K562 (cell line): ENCODE data around the gene PLCB1. TPM values are rescaled to one million over a fixed set of nuclear protein-coding genes. Genes with fewer than 3 reads are reported as not detected.

ENCODE experiments used
- ATAC-seq: fragments of 200-7000 bp; cut with Tn5 transposase; 3 replicates; pipeline ENCODE4 v1.9.1; 2020; ENCODE audit warnings: moderate library complexity
- BruUV-seq: library from RNA; stranded (reverse); fragments of 400-500 nt; replicated peaks from 2 replicates; lab custom pipeline; 2021; lab: Mats Ljungman, UMichigan
- CTCF ChIA-PET: fragments of 300-600 bp; formaldehyde crosslinking; extraction: SDS; loops from one replicate; lab custom pipeline; 2021; ENCODE audit warnings: low intra/inter-chr PET ratio; lab: Yijun Ruan, JAX
- POLR2A ChIA-PET: fragments of 300-600, 350-650 bp; sonication (Branson Sonifier 250); formaldehyde crosslinking; extraction: SDS; loops from one replicate; lab custom pipeline; 2021; ENCODE audit warnings: antibody characterized with exemption, inconsistent platforms; lab: Yijun Ruan, JAX
- DNase-seq, 4 experiments: peaks; one replicate each; pipeline versions ENCODE4 v3.0.0 to v3.0.0-alpha.2; 2011 to 2018; ENCODE audit warnings: low spot score in 3 of 4, mixed read lengths in 3 of 4; ENCODE audit errors: extremely low read depth in 1 of 4
- FAIRE-seq: peaks from 2 replicates; lab custom pipeline; 2011; peaks lifted over from hg19 to GRCh38; lab: Jason Lieb, UNC
- H2AFZ ChIP-seq: 2 replicates; pipeline ENCODE4 v1.6.0; 2011; ENCODE audit warnings: low read depth, low read length, control low read depth, inconsistent platforms
- H3K27ac ChIP-seq: fragments of 200-600 bp; 3 replicates; pipeline ENCODE4 v1.8.0; 2011; ENCODE audit warnings: low read depth, mild to moderate bottlenecking, control low read depth, inconsistent platforms, low read length, moderate library complexity, mixed read lengths; ENCODE audit errors: extremely low read depth
- H3K27me3 ChIP-seq, 2 experiments: fragments of 300-600 bp in 1 of 2; 2 replicates in 1 of 2; 3 replicates in 1 of 2; pipeline versions ENCODE4 v1.6.0 to v1.8.0; 2011; ENCODE audit warnings: inconsistent platforms in 2 of 2, low read length in 2 of 2, mild to moderate bottlenecking in 1 of 2, mixed read lengths in 1 of 2, moderate library complexity in 1 of 2; ENCODE audit not compliant: control insufficient read depth in 2 of 2, insufficient read depth in 2 of 2
- H3K36me3 ChIP-seq: fragments of 300-600 bp; 3 replicates; pipeline ENCODE4 v1.8.0; 2011; ENCODE audit warnings: mild to moderate bottlenecking, low read length, inconsistent platforms; ENCODE audit not compliant: control insufficient read depth, insufficient read depth
- H3K4me1 ChIP-seq, 2 experiments: fragments of 200-600 bp in 1 of 2; replicated peaks in 1 of 2; 2 replicates in 1 of 2; 3 replicates in 1 of 2; pipeline versions ENCODE4 v1.5.1 to v1.8.0; 2011; ENCODE audit warnings: inconsistent platforms in 2 of 2, low read length in 2 of 2, mild to moderate bottlenecking in 1 of 2, mixed read lengths in 1 of 2, moderate library complexity in 1 of 2; ENCODE audit not compliant: control insufficient read depth in 2 of 2, insufficient read depth in 2 of 2
- H3K4me2 ChIP-seq: 2 replicates; pipeline ENCODE4 v1.6.1; 2011; ENCODE audit warnings: low read length, control low read depth, inconsistent platforms, mixed read lengths; ENCODE audit not compliant: insufficient read depth
- H3K4me3 ChIP-seq: fragments of 200-600 bp; sonication (generic), shearing (Covaris generic); 2 replicates; pipeline ENCODE4 v1.5.1; 2016; ENCODE audit warnings: control low read depth, inconsistent platforms
- H3K79me2 ChIP-seq: fragments of 200-600 bp; 3 replicates; pipeline ENCODE4 v1.8.0; 2011; ENCODE audit warnings: low read length, inconsistent platforms; ENCODE audit not compliant: control insufficient read depth, insufficient read depth
- H3K9ac ChIP-seq, 2 experiments: 2 replicates each; pipeline versions ENCODE4 v1.6.0 to v1.6.1; 2011; ENCODE audit warnings: low read depth in 2 of 2, low read length in 2 of 2, control low read depth in 1 of 2, inconsistent platforms in 1 of 2, mild to moderate bottlenecking in 1 of 2, mixed read lengths in 1 of 2; ENCODE audit not compliant: insufficient read depth in 1 of 2
- H3K9me1 ChIP-seq: one replicate; pipeline ENCODE4 v1.6.0; 2011; ENCODE audit warnings: inconsistent platforms, mild to moderate bottlenecking, low read length, moderate library complexity; ENCODE audit not compliant: control insufficient read depth, insufficient read depth
- H3K9me3 ChIP-seq: replicated peaks from 2 replicates; pipeline ENCODE4 v1.5.1; 2011; ENCODE audit warnings: low read depth, low read length, inconsistent platforms; ENCODE audit not compliant: control insufficient read depth, insufficient read depth
- H4K20me1 ChIP-seq: replicated peaks from 2 replicates; pipeline ENCODE4 v1.6.1; 2011; ENCODE audit warnings: low read length, inconsistent platforms, mixed read lengths; ENCODE audit not compliant: control insufficient read depth, insufficient read depth
- ASH1L ChIP-seq: fragments of 450-650 bp; IDR thresholded peaks from 2 replicates; pipeline ENCODE4 v1.6.1; 2018; ENCODE audit warnings: borderline replicate concordance, mild to moderate bottlenecking, low read depth; ENCODE audit not compliant: partially characterized antibody
- GTF3C2 ChIP-seq: IDR thresholded peaks from 3 replicates; pipeline ENCODE4 v1.6.1; 2011; ENCODE audit warnings: borderline replicate concordance, mild to moderate bottlenecking, moderate library complexity; ENCODE audit not compliant: insufficient read length; ENCODE audit errors: extremely low read depth
- HBP1 ChIP-seq: fragments of 450-650 bp; formaldehyde crosslinking; IDR thresholded peaks from 2 replicates; pipeline ENCODE4 v1.4.0; 2022; ENCODE audit warnings: missing genetic modification characterization
- HNRNPUL1 ChIP-seq: fragments of 200-400 bp; formaldehyde crosslinking; IDR thresholded peaks from 2 replicates; pipeline ENCODE4 v1.6.1; 2017; ENCODE audit warnings: low read length
- KAT7 ChIP-seq: sonication (generic); formaldehyde crosslinking; IDR thresholded peaks from 2 replicates; pipeline ENCODE4 v1.8.0; 2022; ENCODE audit warnings: missing genetic modification reagents, mild to moderate bottlenecking, borderline replicate concordance
- KLF10 ChIP-seq: fragments of 250-450 bp; sonication (Bioruptor Pico); IDR thresholded peaks from 2 replicates; pipeline ENCODE4 v1.6.1; 2021; ENCODE audit warnings: matching md5 sums
- POLR3A ChIP-seq: IDR thresholded peaks from 2 replicates; pipeline ENCODE4 v1.6.1; 2011; ENCODE audit warnings: borderline replicate concordance, mild to moderate bottlenecking, moderate library complexity; ENCODE audit not compliant: insufficient read length, insufficient read depth; ENCODE audit errors: extremely low read depth
- RBM17 ChIP-seq: fragments of 200-400 bp; formaldehyde crosslinking; IDR thresholded peaks from 2 replicates; pipeline ENCODE4 v1.6.1; 2017; ENCODE audit warnings: low read depth, mild to moderate bottlenecking, low read length, borderline replicate concordance
- SETDB1 ChIP-seq: IDR thresholded peaks from one replicate; pipeline ENCODE4 v1.6.1; 2012; ENCODE audit warnings: low read length, control low read depth, inconsistent platforms
- ZNF561 ChIP-seq: fragments of 450-650 bp; formaldehyde crosslinking; conservative IDR thresholded peaks from 2 replicates; pipeline ENCODE4 v1.4.0; 2020; ENCODE audit warnings: mild to moderate bottlenecking, moderate library complexity
- WGBS: fragments of 100-300 bp; shearing (Covaris generic); methylation state at CpG from one replicate; pipeline ENCODE4 v1.1.6; 2016; ENCODE audit warnings: low coverage, mixed read lengths; ENCODE audit not compliant: insufficient coverage; ENCODE audit errors: missing lambda C conversion rate; 5-methylcytosine and 5-hydroxymethylcytosine counted together
- in situ Hi-C: fragments of 300-500 bp; cut with MboI; formaldehyde crosslinking; loops from 4 replicates; pipeline ENCODE4 v1.15.0; 2018; ENCODE audit warnings: inconsistent platforms, mixed read lengths
- intact Hi-C: fragments of 100-400 bp; cut with micrococcal nuclease; formaldehyde crosslinking; loops from 2 replicates; pipeline ENCODE4 v1.14.2; 2022
- polyA plus RNA-seq, 8 experiments: library from polyadenylated mRNA; depleted of rRNA in 4 of 8; stranded (reverse) in 5 of 8; unstranded in 3 of 8; fragments of >200 nt; fragmentation: Nextera tagmentation in 2 of 8; fragmentation: Illumina TruSeq in 1 of 8; extraction: Ambion mirVana in 2 of 8; extraction: Trizol in 1 of 8; gene quantifications; 2 replicates each; pipeline versions ENCODE4 v1.2.1 to v1.2.3, GENCODE V29; 2011 to 2014; ENCODE audit warnings: inconsistent platforms in 1 of 8, missing spikeins in 1 of 8
- total RNA-seq, 7 experiments: library from RNA; depleted of rRNA in 6 of 7; stranded (reverse); fragments of >200 nt in 6 of 7; fragmentation: Illumina TruSeq in 2 of 7; extraction: Trizol in 2 of 7; gene quantifications; 2 replicates each; pipeline versions ENCODE4 v1.2.1 to v1.2.3, GENCODE V29; 2011 to 2021; ENCODE audit warnings: low replicate concordance in 1 of 7

The PLCB1 gene
- total and polyA plus RNA-seq, 9 of the 15 experiments (the other 6 are each of a cell fraction or from before 2014, with no cell fraction given), result 0.34 to 3.1 (median 1.3) TPM

DNA sequence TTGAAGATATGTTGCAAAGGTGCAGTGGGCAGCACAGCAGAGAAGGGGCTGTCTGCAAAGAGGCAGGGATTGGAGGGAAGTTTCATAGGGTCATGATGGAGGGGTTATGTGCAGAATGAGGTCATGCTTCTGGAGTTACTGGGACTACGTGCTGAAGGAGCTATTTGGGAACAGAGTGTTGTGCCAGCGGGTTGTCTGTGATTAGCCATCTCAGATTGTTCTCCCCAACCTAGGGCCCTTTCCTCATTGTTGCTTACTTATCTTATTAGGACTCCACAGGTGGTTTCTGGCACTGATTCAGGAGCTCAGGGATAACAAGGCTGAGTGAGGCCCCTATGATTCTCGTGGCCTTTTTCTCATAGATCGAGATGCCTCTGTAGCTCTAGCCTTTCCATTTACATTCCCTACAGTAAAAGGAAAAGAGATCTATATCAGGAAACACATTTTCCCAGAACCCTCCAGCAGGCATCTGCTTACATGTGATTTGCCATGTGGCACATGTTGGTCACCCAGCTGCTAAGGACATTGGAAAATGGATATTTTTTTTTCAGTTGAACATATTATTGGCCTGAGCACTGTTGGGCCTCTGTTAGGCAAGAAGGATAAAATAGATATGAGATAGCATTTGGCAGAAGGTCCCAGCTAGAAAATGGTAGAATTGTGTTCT is 507.2 kb downstream of the PLCB1 start (continued):
- no peak for TF ChIP-seq HBP1 (CRISPR knock-in tag)
- TF ChIP-seq, all 486 proteins: peak for 0

- H3K4me2 ChIP-seq, result no peak overlapping the region
- intact Hi-C loops (no loop called here), in situ Hi-C loops (no loop called here)
- no peaks in the 10 kb centered on the region for H4K20me1 ChIP-seq
- no peaks in the 10 kb centered on the region for H3K4me1 ChIP-seq
- H2AFZ ChIP-seq, result no peak overlapping the region
- DNase-seq, result no peak
- ChIA-PET CTCF (no interaction called here), POLR2A (no interaction called here)
- TF ChIP-seq KLF10 (CRISPR knock-in tag) (no peak), HNRNPUL1 (no peak), SETDB1 (no peak), KAT7 (no peak), POLR3A (no peak), ZNF561 (no peak), RBM17 (no peak), ASH1L (no peak), GTF3C2 (no peak)
- no peak overlapping the region for H3K9ac ChIP-seq
- no peaks in the 10 kb centered on the region for H3K9me3 ChIP-seq
- no peaks in the 10 kb centered on the region for H3K9me1 ChIP-seq
- no peaks in the 10 kb centered on the region for H3K27me3 ChIP-seq
- H3K4me3 ChIP-seq, result no peak overlapping the region
- no peak overlapping the region for H3K27ac ChIP-seq
- no peaks in the 10 kb centered on the region for H3K79me2 ChIP-seq
- no peak for FAIRE-seq
- 0% methylated on average over 4 of the region's 4 CpGs for WGBS
- BruUV-seq, result no TSS peak
- ATAC-seq, result no peak
- no peaks in the 10 kb centered on the region for H3K36me3 ChIP-seq
These were observed 508.4 kb downstream of the PLCB1 start for GRCh38 chr20:8640461-8640860.
